ENCODE measurements around the gene RASSF4.

RASSF4 gene

DNA sequence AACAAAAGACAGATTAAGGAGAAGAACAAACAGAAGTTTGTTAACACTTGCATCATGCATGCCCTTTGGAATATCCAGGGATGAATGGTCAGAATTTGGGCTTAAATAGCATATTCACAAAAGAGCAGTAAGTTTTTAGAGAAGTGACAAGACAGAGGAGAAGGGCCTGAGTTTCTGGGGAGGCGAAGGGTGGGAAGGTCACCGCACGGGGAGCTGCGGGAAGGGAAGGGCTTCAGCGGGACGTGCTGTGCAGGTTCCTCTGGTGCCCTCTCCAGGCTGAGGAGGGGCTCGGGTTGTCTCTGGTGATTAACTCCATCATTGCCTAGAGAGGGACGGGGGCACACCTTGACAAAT, 30.7 kb downstream of the RASSF4 start:
- DNase-seq (ENCODE audit: low read depth) = no peak

DNA sequence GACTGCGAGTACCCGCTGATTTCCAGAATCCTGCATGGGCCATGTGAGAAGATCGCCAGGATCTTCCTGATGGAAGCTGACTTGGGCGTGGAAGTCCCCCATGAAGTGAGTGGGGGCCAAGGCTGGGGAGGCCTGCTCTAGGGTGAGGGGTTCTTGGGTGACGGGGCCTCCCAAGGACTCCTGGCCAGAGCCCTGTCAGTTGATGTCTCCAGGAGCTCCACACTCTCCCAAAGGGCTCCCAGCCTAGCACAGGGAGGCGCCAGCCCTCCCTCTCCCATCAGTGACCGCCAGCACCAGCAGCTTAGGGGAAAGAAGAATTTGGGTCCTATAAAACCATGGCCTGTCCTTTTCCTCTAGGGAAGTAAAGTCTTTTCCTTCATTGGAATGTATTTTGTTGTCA, 31.4 kb downstream of the RASSF4 start:
- no peak for DNase-seq (ENCODE audit: low read depth)

- no peak for DNase-seq (ENCODE audit: low read depth)
These were observed 32.0 kb downstream of the RASSF4 start for GRCh38 chr10:44991571-44991970.

GRCh38 chr10:44992070-44992731, 32.6 kb downstream of the RASSF4 start:
- DNase-seq (ENCODE audit: low read depth) = no peak

- no peak for DNase-seq (ENCODE audit: low read depth)
These were observed 33.2 kb downstream of the RASSF4 start for GRCh38 chr10:44992732-44993225.

DNA sequence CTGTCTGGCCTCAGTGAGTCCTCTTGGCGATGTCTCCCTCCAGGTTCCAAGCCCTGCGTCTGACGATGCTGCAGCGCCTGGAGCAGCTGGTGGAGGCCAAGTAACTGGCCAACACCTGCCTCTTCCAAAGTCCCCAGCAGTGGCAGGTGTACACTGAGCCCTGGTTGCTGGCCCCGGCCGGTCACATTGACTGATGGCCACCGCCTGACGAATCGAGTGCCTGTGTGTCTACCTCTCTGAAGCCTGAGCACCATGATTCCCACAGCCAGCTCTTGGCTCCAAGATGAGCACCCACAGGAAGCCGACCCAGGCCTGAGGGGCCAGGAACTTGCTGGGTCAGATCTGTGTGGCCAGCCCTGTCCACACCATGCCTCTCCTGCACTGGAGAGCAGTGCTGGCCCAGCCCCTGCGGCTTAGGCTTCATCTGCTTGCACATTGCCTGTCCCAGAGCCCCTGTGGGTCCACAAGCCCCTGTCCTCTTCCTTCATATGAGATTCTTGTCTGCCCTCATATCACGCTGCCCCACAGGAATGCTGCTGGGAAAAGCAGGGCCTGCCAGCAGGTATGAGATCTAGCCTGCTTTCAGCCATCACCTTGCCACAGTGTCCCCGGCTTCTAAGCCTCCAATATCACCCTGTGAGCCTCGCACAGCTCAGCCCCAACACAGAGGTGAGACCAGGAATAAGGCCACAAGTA, 33.8 kb downstream of the RASSF4 start:
- DNase-seq (ENCODE audit: low read depth) = no peak

GRCh38 chr10:44993922-44994751, 34.5 kb downstream of the RASSF4 start:
- no peak for DNase-seq (ENCODE audit: low read depth)

DNA sequence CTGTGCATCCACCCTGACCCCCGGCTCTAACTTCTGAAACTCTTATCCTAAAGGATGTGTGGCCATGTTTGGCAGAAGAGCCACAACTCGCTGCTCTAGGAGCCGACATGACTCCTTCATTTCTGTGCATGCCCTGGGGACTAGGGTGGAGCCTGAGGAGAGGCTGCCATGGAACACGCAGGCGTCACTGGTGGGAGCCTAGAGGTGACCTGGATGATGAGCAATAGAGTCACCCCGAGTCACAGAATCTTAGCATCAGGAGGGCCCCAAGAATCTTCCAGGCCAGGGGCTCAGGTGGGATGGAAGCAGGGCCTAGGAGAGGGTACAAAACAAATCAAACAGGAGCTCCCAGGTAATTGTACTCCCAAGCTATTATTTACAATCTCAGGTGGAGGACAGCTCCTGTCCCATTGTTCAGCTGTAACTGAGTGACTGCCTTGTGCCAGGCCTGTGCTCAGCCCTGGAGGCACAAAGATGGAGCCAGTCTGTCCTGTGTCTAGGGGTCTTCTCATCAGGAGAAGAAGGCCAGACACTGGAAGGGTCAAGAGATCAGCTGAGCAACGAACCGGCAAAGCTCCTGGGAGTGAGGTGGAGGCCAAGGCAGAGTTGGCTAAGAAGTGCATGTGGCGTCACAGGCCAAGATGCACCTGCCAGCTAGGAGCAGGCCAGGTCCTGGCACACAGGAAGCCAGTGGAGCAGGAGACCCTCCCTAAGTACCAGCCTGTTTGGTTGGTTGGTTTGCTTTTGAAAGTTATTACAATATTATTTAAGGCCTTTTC, 35.3 kb downstream of the RASSF4 start:
- DNase-seq (ENCODE audit: low read depth) = no peak

DNA sequence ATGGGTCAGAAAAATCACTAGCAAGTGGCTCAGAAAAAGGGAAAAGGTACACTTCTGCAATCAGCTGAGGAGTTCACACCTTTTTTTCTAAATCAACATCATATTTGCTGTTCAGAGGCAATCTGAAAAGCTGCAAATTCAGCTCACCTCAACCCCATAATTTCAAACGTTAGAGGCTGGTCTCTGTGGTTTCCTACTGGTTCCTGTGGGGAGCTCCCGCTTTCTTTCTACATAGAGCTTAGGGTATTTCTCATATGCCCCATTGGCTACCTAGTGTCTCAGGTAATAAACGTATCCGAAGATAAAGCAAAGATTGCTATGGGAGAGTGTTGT, 35.9 kb downstream of the RASSF4 start:
- DNase-seq (ENCODE audit: low read depth) = no peak

- DNase-seq (ENCODE audit: low read depth) = no peak
These were observed 36.5 kb downstream of the RASSF4 start for GRCh38 chr10:44995914-44996669.

- DNase-seq (ENCODE audit: low read depth) = no peak
These were observed 37.6 kb downstream of the RASSF4 start for GRCh38 chr10:44997105-44997748.

DNA sequence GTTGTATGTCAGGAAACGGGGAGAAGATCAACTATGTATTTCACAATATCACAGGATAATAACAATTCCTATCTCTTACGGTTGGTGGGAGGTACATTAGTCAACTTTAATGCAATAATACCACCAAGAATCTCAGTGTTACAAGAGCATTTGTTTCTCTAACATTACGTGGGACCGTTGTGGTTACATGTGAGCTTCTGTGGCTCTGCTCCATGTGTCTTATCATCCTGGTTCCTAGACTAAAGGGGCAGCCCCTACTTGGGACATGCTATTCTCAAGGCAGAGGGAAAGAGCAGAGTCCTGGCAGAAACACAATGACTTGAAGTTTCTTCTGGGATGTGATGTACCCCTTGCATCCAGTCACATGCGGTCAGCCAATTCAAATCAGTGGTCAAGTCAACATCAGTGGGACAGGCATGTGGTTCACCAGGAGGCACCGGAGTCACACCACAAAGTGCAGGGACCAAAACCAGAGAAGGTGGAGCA, 38.6 kb downstream of the RASSF4 start:
- no peak for DNase-seq (ENCODE audit: low read depth)

DNA sequence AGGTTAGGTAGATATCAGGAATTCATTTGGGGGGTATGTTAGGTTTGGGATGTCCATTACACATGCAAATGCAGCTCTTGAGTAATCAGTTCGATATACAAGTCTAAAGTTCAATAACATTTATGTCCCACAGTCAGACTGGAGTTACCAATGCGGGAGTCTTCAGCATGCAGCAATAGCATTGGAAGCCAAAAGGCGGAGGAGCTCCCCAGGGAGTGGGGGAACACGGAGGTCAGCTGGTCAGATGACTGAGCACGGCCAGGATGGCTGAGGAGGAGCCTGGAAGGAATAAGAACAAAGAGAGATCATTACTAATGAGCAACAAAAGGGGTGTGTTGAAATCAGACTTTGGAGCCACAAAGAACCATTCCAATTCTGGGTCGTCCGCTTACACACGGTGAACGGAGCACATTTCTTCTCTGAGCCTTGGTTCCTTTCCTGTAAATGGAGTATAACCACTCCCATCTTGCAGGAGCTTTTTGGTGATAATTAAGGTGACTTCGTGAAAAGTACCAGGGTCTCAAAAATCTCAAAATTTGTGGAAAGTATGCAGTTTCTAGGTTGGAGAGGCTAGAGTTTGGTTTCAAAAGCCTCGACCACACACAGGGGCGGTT, 40.6 kb downstream of the RASSF4 start:
- no peak for DNase-seq (ENCODE audit: low read depth)

GRCh38 chr10:45000752-45001380, 41.3 kb downstream of the RASSF4 start, which contains the start of gene ZNF22:
ZNF22 (plus strand) TSS chr10:45000923; CDS start chr10:45003369, 2,446 bp downstream.
- peak; percentile 53 for DNase-seq (ENCODE audit: low read depth)

DNA sequence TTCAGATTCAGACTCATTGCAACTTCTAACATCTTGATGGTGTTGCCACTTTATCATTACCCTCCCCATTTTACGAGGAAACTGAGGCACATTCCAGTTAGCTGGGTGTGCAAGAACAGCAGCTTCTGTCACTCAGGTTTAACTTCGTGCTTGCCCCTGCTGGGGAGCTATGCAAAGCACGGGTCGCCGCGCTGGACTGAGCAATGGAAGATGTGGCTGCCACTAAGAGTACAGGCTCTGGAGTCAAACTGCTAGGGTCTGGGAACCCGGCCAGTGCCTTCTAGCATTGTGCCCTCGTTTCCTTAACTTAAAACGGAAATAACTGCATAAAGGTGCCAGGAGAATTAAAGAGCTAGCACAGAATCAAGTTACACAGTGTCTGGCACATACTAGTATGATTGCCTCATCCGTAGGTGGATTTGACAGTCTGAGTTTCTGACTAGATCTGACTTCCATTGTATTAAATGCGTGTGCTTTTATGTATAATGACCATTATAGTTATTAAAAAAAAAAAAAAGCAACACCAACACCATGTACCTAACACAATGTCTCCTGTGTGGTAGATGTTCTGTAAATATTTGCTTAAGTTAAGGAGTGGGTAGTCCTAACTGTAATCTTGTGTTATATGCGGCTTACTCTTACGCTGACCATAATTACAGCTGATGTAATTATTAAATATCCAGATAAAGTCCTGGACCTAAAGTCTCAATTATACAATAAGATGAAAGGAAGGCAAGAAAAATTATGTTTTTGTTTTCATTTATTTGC, 42.0 kb downstream of the RASSF4 start:
- DNase-seq (ENCODE audit: low read depth) = peak; percentile 20

GRCh38 chr10:45003432-45004000, 43.9 kb downstream of the RASSF4 start:
- DNase-seq (ENCODE audit: low read depth) = no peak

- DNase-seq (ENCODE audit: low read depth) = no peak
These were observed 45.1 kb downstream of the RASSF4 start for GRCh38 chr10:45004661-45005060.

DNA sequence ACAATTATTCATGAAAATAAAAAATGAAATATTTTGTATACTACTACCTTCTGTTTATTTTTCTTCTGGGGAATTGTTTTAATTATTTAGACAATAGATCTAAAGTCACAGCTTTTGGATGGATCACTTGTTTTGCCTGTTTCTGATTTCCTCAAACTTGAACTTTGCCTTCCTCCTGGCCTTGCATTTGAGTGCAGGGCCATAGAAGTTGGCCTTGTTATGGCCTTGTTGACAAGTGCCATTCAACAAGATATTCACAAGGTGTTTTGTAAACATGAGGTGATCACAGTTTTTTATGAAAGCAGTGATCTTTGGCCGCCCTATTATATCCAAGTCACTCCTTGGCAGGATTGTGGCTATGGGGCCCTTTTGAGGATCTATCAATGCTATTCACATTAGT, 45.7 kb downstream of the RASSF4 start:
- DNase-seq (ENCODE audit: low read depth) = no peak
